WTC11 (cell line): ENCODE results near the gene SDF2L1. TPM values are rescaled to one million over a fixed set of nuclear protein-coding genes. Genes with fewer than 3 reads are reported as not detected.

Source experiments
- ATAC-seq: fragments of 200-7000 bp; cut with Tn5 transposase; 2 replicates; pipeline ENCODE4 v1.10.0; 2021; ENCODE audit warnings: mild to moderate bottlenecking, moderate library complexity
- CTCF ChIA-PET: fragments of 300-600 bp; sonication (Branson Sonifier 250); formaldehyde crosslinking; loops from one replicate; lab custom pipeline; 2021; ENCODE audit warnings: antibody characterized with exemption; lab: Charles Lee
- POLR2A ChIA-PET: fragments of 350-600 bp; sonication (Branson Sonifier 250); formaldehyde crosslinking; loops from one replicate; lab custom pipeline; 2021; ENCODE audit warnings: antibody characterized with exemption; lab: Charles Lee
- DNase-seq: peaks from one replicate; pipeline ENCODE4 v3.0.0; 2021; ENCODE audit warnings: low spot score
- H3K27ac Mint-ChIP-seq: 2 replicates; pipeline ENCODE4 v1.8.0; 2021; ENCODE audit warnings: mixed read lengths
- H3K27me3 Mint-ChIP-seq: 2 replicates; pipeline ENCODE4 v1.8.0; 2021; ENCODE audit warnings: low read depth, mild to moderate bottlenecking, moderate library complexity, mixed read lengths
- H3K36me3 Mint-ChIP-seq: 2 replicates; pipeline ENCODE4 v1.8.0; 2021; ENCODE audit warnings: mixed read lengths
- H3K4me1 Mint-ChIP-seq: 2 replicates; pipeline ENCODE4 v1.8.0; 2022; ENCODE audit warnings: mixed read lengths
- H3K4me3 Mint-ChIP-seq: 2 replicates; pipeline ENCODE4 v1.8.0; 2021; ENCODE audit warnings: mild to moderate bottlenecking, moderate library complexity, mixed read lengths
- H3K9me3 Mint-ChIP-seq: 2 replicates; pipeline ENCODE4 v1.8.0; 2021; ENCODE audit warnings: mixed read lengths
- AFF4 ChIP-seq: sonication (generic); formaldehyde crosslinking; IDR thresholded peaks from 2 replicates; pipeline ENCODE4 v1.8.1; 2023; ENCODE audit warnings: mild to moderate bottlenecking, missing genetic modification reagents, borderline replicate concordance
- ARID4B ChIP-seq: sonication (generic); formaldehyde crosslinking; IDR thresholded peaks from 2 replicates; pipeline ENCODE4 v1.8.0; 2023; ENCODE audit warnings: missing genetic modification reagents, mild to moderate bottlenecking, borderline replicate concordance
- ATF2 ChIP-seq: sonication (generic); formaldehyde crosslinking; IDR thresholded peaks from 2 replicates; pipeline ENCODE4 v1.8.1; 2022; ENCODE audit warnings: low read depth, missing genetic modification reagents, borderline replicate concordance
- CREB1 ChIP-seq: sonication (generic); formaldehyde crosslinking; IDR thresholded peaks from 2 replicates; pipeline ENCODE4 v1.8.0; 2023; ENCODE audit warnings: mild to moderate bottlenecking, missing genetic modification reagents
- CTCF ChIP-seq: fragments of 200-600 bp; IDR thresholded peaks from 2 replicates; pipeline ENCODE4 v1.8.0; 2022; ENCODE audit warnings: antibody characterized with exemption
- E2F5 ChIP-seq: sonication (generic); formaldehyde crosslinking; IDR thresholded peaks from 2 replicates; pipeline ENCODE4 v1.8.1; 2022; ENCODE audit warnings: mild to moderate bottlenecking, moderate library complexity, missing genetic modification reagents
- ELF4 ChIP-seq: sonication (generic); formaldehyde crosslinking; IDR thresholded peaks from 2 replicates; pipeline ENCODE4 v1.8.1; 2022; ENCODE audit warnings: low read depth, mild to moderate bottlenecking, moderate library complexity, missing genetic modification reagents
- FOXK1 ChIP-seq: sonication (generic); formaldehyde crosslinking; IDR thresholded peaks from 2 replicates; pipeline ENCODE4 v1.8.0; 2022; ENCODE audit warnings: mild to moderate bottlenecking, moderate library complexity, missing genetic modification reagents
- GRHL2 ChIP-seq: fragments of 250-450 bp; sonication (Bioruptor Pico); IDR thresholded peaks from 2 replicates; pipeline ENCODE4 v1.8.0; 2022; ENCODE audit warnings: mild to moderate bottlenecking, moderate library complexity; ENCODE audit not compliant: insufficient replicate concordance, severe bottlenecking
- IRF1 ChIP-seq: sonication (generic); formaldehyde crosslinking; IDR thresholded peaks from 2 replicates; pipeline ENCODE4 v1.8.0; 2023; ENCODE audit warnings: missing genetic modification reagents
- JAZF1 ChIP-seq: fragments of 250-450 bp; sonication (Bioruptor Pico); IDR thresholded peaks from 2 replicates; pipeline ENCODE4 v1.9.0; 2021; ENCODE audit warnings: moderate library complexity, mild to moderate bottlenecking, inconsistent platforms
- NFE2L1 ChIP-seq: sonication (generic); formaldehyde crosslinking; IDR thresholded peaks from 2 replicates; pipeline ENCODE4 v1.8.1; 2023; ENCODE audit warnings: missing genetic modification reagents
- NFYB ChIP-seq: sonication (generic); formaldehyde crosslinking; conservative IDR thresholded peaks from 2 replicates; pipeline ENCODE4 v1.8.0; 2022; ENCODE audit warnings: low read depth, missing genetic modification reagents
- NR2C2 ChIP-seq: sonication (generic); formaldehyde crosslinking; IDR thresholded peaks from 2 replicates; pipeline ENCODE4 v1.8.0; 2022; ENCODE audit warnings: mild to moderate bottlenecking, missing genetic modification reagents
- OVOL2 ChIP-seq: fragments of 250-450 bp; sonication (Bioruptor Pico); IDR thresholded peaks from 2 replicates; pipeline ENCODE4 v1.9.0; 2021; ENCODE audit warnings: mild to moderate bottlenecking, borderline replicate concordance
- PREB ChIP-seq: sonication (generic); formaldehyde crosslinking; IDR thresholded peaks from 2 replicates; pipeline ENCODE4 v1.8.1; 2022; ENCODE audit warnings: mild to moderate bottlenecking, missing genetic modification reagents, moderate library complexity, borderline replicate concordance
- ZBTB21 ChIP-seq: sonication (generic); formaldehyde crosslinking; IDR thresholded peaks from 2 replicates; pipeline ENCODE4 v1.8.1; 2023; ENCODE audit warnings: mild to moderate bottlenecking, missing genetic modification reagents, borderline replicate concordance
- ZMAT4 ChIP-seq: fragments of 250-450 bp; sonication (Bioruptor Pico); IDR thresholded peaks from 2 replicates; pipeline ENCODE4 v1.9.0; 2021; ENCODE audit warnings: mild to moderate bottlenecking
- ZNF317 ChIP-seq: sonication (generic); formaldehyde crosslinking; IDR thresholded peaks from 2 replicates; pipeline ENCODE4 v1.8.1; 2023; ENCODE audit warnings: low read depth, mild to moderate bottlenecking, moderate library complexity, missing genetic modification reagents, borderline replicate concordance
- total RNA-seq: library from RNA; stranded (reverse); gene quantifications from 3 replicates; pipeline ENCODE4 v1.2.3, GENCODE V29; 2021

The SDF2L1 gene
- total RNA-seq, 1 experiment from 2014 or later, result 73.6 TPM

GRCh38 chr22:21683401-21683811, 41.3 kb downstream of the SDF2L1 start:
- DNase-seq (no peak), ATAC-seq (no peak)
- no peak overlapping the region for H3K27ac Mint-ChIP-seq
- peaks cover 19% of the 10 kb centered on the region for H3K36me3 Mint-ChIP-seq
- H3K9me3 Mint-ChIP-seq, result no peaks in the 10 kb centered on the region
- no peaks in the 10 kb centered on the region for H3K4me1 Mint-ChIP-seq
- no peak overlapping the region for H3K4me3 Mint-ChIP-seq
- POLR2A ChIA-PET, result no interaction called here
- no peaks in the 10 kb centered on the region for H3K27me3 Mint-ChIP-seq
- TF ChIP-seq GRHL2, result no peak
- no peak for TF ChIP-seq E2F5 (CRISPR knock-in tag)
- no peak for TF ChIP-seq NFYB (CRISPR knock-in tag)
- TF ChIP-seq ZNF317 (CRISPR knock-in tag), result no peak
- CTCF ChIA-PET, result no interaction called here

GRCh38 chr22:21684492-21685163, 42.5 kb downstream of the SDF2L1 start:
- ChIA-PET POLR2A (no interaction called here), CTCF (interaction anchor here (0.8 to 1.1 kb wide), 2 partner anchors 42 to 263 kb away, joined by 3 to 4 read pairs; partner anchors contain the start of gene SDF2L1)
- no peaks in the 10 kb centered on the region for H3K4me1 Mint-ChIP-seq

More at GRCh38 chr22:21684492-21685163, 42.5 kb downstream of the SDF2L1 start:
- Mint-ChIP-seq H3K36me3 (peaks cover 21% of the 10 kb centered on the region; the same call in 1 of the 2 replicates), H3K27ac (no peak overlapping the region)
- no peak for TF ChIP-seq NR2C2 (CRISPR knock-in tag)
- no peak for TF ChIP-seq CTCF
- TF ChIP-seq IRF1, result no peak
- TF ChIP-seq OVOL2 (CRISPR knock-in tag), result no peak
- TF ChIP-seq ZBTB21 (CRISPR knock-in tag), result no peak
- no peak for TF ChIP-seq FOXK1 (CRISPR knock-in tag)
- TF ChIP-seq ARID4B (CRISPR knock-in tag), result no peak
- TF ChIP-seq ATF2 (CRISPR knock-in tag), result no peak
- no peak for TF ChIP-seq PREB (CRISPR knock-in tag)
- TF ChIP-seq ELF4, result no peak
- TF ChIP-seq JAZF1, result no peak
- no peak for TF ChIP-seq CREB1 (CRISPR knock-in tag)
- TF ChIP-seq ZMAT4, result no peak
- TF ChIP-seq AFF4 (CRISPR knock-in tag), result no peak
- TF ChIP-seq NFE2L1 (CRISPR knock-in tag), result no peak
- TF ChIP-seq, all 79 proteins: peak for 0
- no peaks in the 10 kb centered on the region for H3K9me3 Mint-ChIP-seq
- ATAC-seq (no peak), DNase-seq (no peak)
- H3K27me3 Mint-ChIP-seq, result no peaks in the 10 kb centered on the region
- H3K4me3 Mint-ChIP-seq, result no peak overlapping the region
